GM15510 (cell line): ENCODE results near the gene HIRA.

ENCODE experiments used
- POLR2A ChIP-seq: IDR thresholded peaks from 3 replicates; pipeline ENCODE4 v1.6.1; 2011; ENCODE audit warnings: borderline replicate concordance; ENCODE audit not compliant: insufficient read length; ENCODE audit errors: extremely low read depth

The HIRA gene

GRCh38 chr22:19407649-19408606 is 23.6 kb downstream of the HIRA start:
- no peak for TF ChIP-seq POLR2A

GRCh38 chr22:19406846-19407245 is 24.7 kb downstream of the HIRA start:
- TF ChIP-seq POLR2A, result no peak

GRCh38 chr22:19406281-19406811 is 25.2 kb downstream of the HIRA start:
- no peak for TF ChIP-seq POLR2A

GRCh38 chr22:19405652-19406051 is 25.9 kb downstream of the HIRA start:
- TF ChIP-seq POLR2A, result no peak

- TF ChIP-seq POLR2A, result no peak
Observed at GRCh38 chr22:19405133-19405532, 26.4 kb downstream of the HIRA start.

GRCh38 chr22:19404676-19405075 is 26.9 kb downstream of the HIRA start:
- no peak for TF ChIP-seq POLR2A

- TF ChIP-seq POLR2A, result no peak
Observed at GRCh38 chr22:19402642-19403191, 28.8 kb downstream of the HIRA start.

- TF ChIP-seq POLR2A, result no peak
Observed at GRCh38 chr22:19401483-19401882, 30.1 kb downstream of the HIRA start.

GRCh38 chr22:19400881-19401280 is 30.7 kb downstream of the HIRA start:
- no peak for TF ChIP-seq POLR2A

GRCh38 chr22:19398652-19399051 is 32.9 kb downstream of the HIRA start:
- no peak for TF ChIP-seq POLR2A

- TF ChIP-seq POLR2A, result no peak
Observed at GRCh38 chr22:19398206-19398605, 33.3 kb downstream of the HIRA start.

- TF ChIP-seq POLR2A, result no peak
Observed at GRCh38 chr22:19397734-19398104, 33.8 kb downstream of the HIRA start.

- TF ChIP-seq POLR2A, result no peak
Observed at GRCh38 chr22:19396934-19397733, 34.4 kb downstream of the HIRA start.

GRCh38 chr22:19396561-19396933 is 35.0 kb downstream of the HIRA start:
- no peak for TF ChIP-seq POLR2A

- no peak for TF ChIP-seq POLR2A
Observed at GRCh38 chr22:19395276-19395675, 36.3 kb downstream of the HIRA start.
